Measurements from ENCODE around the gene GNA15.
A peak's percentile ranks its signal among the peaks of the same experiment; 100 is the strongest.
"Not testable (repeated sequence)": the region's sequence is repeated elsewhere in the genome, so short reads cannot be mapped to it uniquely, and the experiment has no call there.

GNA15 gene

DNA sequence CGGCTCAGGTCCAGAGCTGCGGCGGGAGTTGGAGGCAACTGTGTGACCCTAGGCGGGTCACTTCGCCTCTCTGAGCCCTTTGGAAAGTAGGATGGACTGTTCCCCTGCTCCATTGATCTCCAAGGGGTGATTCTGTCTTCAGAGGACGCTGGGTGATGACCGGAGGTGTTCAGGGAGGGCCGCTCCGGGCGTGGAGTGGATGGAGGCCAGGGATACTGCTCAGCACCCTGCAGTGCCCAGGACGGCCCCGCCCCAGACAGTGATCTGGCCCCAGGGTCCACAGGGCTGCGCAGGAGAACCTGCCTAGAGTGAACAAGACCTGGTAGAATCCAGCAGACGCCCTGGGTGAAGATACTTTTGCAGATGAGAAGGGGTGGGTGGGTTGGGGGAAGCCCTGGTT lies 56.9 kb downstream of the GNA15 start:
- no peak for DNase-seq

DNA sequence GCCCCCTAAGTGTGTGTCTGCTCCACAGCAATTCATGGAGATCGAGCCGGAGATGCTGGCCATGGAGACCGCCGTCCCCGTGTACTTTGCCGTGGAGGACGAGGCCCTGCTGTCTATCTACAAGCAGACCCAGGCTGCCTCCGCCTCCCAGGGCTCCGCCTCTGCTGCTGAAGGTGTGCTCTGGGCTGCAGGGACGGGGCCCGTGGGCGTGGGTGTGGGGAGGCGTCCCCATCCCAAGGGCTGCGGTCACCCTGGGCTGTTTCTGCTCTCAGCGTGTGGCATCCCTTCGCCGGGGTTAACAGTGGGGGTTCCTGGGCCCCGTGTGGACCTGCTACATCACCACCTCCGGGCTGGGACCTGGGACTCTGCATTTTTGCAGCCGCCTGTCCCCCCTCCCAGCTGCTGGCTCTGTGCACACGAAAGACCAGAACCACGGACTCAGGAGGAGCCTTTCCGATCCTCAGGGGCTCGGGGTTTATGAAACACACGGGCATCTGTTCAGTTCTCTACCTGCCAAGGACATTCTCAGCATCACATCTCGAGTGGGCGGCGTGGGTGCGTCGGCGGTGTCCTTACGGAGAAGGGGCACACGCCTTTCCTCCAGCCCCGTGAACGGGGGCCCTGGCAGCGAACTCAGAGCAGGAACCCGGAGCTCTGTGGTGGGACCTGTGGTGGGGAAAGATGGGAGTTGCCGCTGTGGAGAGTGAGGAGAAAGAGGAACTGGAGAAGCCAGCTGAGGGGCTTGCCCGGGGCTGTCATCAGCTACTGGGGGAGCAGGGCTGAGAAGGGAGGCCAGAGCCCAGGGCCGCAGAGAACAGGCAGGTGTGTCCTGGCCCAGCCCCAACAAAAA lies 57.6 kb downstream of the GNA15 start:
- no peak for DNase-seq

DNA sequence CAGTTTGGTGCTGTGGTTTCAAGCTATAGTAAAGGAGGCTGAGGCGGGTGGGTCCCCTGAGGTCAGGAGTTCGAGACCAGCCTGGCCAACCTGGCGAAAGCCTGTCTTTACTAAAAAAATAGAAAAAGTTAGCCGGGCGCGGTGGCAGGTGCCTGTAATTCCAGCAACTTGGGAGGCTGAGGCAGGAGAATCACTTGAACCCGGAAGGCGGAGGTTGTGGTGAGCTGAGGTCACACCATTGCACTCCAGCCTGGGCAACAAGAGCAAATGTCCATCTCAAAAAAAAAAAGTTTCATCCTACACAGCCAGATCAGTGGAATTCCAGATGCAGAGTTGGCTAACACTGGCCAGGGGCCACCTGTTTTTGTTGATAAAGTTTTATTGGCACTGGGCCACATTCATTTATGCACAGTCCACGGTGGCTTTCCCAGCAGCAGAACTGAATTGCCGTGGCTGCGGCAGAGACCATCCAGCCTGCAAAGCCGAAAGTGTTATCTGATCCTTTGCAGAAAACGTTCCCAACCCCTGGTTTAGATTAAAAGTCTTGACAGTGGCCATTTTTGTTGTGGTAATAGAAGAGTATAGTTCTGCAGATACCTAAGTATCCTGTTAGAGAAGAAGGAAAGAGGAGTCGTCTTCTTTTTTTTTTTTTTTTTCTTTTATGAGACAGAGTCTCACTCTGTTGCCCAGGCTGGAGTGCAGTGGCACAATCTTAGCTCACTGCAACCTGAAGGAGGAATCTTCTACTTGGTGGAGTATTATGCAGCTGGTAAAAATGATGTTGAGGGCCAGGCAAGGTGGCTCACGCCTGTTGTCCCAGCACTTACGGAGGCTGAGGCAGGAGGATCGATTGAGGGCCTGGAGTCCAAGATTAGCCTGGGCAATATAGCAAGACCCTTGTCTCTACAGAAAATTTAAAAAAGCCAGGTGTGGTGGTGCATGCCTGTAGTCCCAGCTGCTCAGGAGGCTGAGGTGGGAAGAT lies 58.6 kb downstream of the GNA15 start:
- no peak for DNase-seq

DNA sequence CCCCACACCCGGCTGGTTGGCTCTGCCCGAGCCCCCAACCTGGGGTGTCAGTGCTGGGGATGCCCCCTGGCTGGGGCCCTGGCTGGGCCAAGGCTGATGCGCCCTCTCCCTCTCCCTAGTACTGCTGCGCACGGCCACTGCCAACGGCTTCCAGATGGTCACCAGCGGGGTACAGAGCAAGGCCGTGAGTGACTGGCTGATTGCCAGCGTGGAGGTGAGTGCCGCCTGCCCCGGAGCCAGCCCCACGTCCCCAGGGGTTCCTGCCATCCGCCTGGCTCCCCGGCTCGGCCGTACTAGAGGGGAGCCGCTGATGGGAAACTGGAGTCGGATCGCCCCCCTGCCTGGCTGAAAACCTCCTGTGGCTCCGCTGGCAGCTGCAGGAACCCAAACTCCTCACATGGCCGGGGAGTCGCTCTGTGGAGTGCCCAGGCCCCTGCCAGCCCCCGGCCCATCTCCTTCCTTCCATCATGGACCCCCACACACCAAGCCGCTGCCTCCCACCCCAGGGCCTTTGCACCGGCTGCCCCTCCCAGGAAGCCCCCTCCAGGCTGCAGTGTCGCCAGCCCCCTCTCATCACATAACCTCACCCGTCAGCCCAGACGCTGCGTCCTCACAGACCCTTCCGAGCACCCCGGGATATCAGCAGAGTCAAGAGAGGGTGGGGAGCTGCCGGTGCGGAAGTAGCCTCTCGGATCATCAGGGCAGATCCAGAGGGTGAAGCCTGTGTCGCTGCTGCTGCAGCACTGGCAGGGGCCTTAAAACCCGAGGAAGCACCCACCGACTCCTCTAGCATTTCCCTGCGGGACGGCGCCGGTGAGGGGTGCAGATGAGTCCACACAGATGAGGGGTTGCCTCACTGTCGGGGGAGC lies 60.5 kb downstream of the GNA15 start:
- DNase-seq = no peak

DNA sequence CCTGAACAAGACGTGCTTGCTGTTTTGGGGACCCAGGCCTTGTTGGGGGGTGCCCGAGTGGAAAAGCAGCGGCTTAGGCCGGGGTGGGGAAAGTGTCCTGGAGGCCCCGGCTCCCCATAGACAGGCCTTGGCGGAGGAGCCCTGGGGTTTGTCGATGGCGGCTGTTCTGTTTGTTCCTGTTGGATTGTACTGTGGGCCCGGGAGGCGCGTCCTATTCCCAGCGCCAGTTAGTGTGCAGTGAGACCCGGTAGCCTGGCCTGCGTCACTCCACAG lies 61.0 kb downstream of the GNA15 start:
- DNase-seq = no peak

DNA sequence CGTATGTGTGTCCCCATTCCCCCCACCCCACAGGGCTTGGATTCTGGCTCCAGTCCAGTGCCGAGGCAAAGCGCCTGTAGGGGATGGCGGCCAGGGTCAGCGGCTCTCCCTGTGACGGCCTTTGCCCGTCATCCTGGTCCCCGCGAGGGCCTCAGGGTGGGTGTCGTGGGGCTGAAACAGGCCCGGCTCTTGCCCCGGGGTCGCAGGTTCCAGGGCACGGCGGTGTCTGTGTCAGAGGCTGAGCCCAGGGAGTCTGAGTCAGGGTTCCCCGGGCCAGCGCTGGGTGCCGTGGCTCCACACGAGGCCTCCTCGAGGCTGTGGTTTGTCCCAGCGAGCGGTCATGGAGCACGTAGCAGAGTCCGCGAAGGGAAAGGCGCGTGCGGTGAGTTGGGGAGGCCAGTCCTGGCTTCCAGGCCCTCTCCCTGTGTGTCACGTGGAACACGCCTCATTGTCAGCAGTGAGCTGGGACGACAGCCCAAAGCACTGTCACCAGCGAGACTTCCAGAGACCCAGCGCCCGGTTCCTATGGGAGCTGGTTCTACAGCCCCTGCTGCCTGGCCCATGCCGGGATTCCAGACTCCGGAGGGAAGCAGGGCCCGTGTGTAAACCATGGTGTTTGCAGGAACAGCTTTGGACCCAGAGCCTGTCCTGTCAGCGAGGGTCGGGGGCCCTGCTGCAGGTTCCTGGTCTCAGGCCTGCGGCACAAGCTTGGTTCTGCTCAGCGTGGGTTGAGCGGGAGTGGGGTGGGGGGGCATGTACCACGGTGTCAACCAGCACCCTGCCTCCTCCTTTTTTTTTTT lies 63.3 kb downstream of the GNA15 start:
- DNase-seq = no peak

DNA sequence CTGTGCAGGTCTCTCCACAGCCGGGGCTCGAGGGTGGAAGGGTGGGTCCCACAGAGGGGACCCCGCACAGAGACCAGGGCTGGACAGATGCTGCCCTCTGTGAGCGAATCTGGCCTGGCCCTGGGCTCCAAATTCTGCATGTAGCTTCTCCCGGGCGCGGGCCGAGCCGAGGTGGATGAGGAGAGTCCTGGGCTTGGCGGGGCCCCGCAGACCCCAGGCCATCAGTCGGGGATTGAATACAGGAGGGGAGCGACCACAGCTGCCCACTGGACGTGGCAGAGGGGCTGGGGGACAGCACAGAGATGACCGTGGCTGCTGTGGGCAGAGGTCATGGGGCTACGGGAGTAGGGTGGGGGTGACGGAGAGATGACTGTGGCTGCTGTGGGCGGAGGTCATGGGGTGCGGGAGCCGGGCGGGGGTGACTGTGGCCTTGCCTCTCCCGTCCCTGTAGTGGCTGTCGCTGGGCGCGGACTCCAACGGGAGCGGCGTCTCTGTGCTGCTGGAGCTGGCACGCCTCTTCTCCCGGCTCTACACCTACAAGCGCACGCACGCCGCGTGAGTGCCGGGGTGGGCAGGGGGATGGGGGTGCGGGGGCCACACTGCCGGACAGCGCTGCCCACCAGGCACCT lies 65.4 kb downstream of the GNA15 start:
- no peak for DNase-seq

DNA sequence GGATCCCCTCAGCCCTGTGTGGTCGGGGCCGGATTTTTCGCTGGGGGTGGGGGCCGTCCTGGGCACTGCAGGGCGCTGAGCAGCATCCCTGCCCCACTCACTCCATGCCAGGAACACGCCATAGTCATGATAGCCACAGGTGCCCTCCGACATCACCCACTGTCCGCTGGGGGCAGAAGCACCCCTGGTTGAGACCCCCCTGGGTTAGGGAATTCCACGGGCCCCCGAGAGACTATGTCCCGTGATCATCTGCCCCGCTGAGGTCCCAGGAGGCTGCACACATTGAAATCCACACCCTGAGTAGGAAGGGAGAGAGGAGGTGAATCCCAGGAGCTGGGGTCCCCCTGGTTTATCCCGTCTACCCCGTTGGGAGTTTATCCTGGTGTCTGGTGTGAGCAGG lies 66.1 kb downstream of the GNA15 start:
- DNase-seq = no peak

DNA sequence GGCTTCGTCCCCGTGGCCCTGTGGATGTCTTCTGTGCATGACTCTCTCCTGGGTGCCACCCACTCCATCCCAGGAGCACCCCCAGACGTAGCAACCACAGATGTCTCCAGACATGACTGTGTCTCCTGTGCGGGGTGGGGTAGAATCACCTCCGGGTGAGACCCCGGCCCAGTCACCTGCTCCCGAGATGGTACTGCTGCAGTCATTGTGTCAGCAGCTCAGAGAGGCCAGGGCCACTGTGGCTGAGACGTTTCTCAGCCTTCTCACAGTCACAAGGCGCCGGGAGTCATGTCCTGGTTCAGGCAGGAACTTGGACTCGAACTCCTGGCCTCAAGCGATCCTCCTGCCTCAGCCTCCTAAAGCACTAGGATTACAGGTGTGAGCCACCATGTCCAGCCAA lies 66.5 kb downstream of the GNA15 start:
- no peak for DNase-seq

DNA sequence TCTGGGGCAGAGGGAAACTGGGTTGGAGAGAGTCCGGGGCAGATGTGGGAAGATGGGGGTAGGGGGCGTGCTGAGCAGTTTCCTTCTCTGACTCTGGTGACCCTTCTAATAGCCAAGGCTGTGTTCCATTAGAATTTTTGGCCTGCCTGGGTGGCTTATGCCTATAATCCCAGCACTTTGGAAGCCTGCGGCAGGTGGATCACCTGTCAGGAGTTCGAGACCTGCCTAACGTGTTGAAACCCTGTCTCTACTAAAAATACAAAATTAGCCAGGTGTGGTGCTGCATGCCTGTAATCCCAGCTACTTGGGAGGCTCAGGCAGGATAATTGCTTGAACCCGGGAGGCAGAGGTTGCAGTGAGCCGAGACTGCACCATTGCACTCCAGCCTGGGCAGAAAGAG lies 67.1 kb downstream of the GNA15 start:
- DNase-seq = not testable (repeated sequence)

DNA sequence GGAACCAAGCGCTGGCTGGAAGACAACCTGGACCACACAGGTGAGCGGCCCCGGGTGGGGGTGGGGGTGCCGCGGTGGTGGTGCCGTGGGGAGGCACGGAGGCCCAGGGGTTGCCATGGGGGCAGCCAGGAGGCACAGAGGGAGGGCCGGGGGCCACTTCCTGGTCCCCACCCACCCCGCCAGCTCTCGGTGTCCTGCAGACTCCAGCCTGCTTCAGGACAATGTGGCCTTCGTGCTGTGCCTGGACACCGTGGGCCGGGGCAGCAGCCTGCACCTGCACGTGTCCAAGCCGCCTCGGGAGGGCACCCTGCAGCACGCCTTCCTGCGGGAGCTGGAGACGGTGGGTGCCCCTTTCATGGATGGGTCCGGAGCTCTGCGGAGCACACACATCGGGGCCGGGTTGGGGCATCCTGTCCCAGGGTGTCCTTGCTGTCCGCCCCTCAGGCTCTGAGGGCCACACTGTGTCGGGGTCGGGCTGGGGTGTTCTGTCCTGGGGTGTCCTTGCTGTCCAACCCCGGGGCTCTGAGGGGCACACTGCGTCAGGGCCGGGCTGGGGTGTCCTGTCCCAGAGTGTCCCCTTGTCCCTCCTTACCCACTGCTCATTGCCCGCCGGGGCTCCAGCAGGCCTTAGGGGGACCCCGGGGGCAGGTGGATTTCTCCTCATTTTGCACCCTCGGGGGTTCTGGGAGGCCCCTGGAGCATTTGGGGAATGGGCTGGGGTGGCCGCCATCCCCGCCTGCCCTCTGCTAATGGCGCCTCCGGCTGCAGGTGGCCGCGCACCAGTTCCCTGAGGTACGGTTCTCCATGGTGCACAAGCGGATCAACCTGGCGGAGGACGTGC lies 68.2 kb downstream of the GNA15 start:
- DNase-seq = no peak

DNA sequence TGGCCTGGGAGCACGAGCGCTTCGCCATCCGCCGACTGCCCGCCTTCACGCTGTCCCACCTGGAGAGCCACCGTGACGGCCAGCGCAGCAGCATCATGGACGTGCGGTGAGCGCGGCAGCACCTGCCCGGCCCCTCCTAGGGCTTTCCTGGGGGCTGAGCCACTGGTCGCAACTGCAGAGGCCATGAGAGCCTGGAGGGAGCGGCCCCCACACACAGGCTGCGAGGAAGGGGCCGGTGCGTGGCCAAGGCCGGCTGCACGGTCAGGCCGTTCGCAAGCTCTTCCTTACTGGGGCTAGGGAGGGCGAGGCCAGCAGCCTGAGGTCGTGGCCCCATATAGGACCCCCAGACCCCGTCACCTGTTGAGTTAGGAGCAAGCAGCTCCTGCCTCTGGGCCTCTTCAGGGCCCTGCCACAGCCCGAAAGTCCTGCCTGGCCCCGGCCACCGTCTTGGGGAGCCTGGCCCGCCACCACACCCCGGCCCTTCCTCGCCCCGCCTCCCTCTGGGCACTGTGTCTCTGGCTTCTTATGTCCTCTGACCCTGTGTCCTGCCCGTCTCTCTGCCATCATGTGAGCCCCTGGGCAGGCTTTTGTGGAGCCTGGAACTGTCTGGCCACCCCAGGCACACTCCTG lies 68.9 kb downstream of the GNA15 start:
- DNase-seq = no peak

DNA sequence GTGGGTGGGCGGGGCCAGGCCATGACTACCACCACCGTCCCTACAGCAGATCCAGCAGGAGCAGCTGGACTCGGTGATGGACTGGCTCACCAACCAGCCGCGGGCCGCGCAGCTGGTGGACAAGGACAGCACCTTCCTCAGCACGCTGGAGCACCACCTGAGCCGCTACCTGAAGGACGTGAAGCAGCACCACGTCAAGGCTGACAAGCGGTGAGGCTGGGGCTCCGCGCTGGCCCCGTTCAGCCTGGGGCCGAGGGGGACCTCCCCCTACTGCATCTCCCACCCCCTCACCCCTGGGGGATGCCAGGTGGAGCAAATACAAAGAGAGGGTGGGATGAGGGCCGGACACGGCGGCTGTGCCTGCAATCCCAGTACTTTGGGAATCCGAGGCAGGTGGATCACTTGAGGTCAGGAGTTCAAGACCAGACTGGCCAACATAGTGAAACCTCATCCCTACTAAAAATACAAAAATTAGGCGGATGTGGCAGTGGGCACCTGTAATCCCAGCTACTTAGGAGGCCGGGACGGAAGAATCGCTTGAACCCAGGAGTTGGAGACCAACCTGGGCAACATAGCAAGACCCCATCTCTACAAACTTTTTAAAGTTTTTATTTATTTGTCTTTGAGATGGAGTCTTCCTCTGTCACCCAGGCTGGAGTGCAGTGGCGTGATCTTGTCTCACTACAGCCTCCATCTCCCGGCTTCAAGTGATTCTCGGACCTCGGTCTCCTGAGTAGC lies 70.6 kb downstream of the GNA15 start:
- DNase-seq = no peak

DNA sequence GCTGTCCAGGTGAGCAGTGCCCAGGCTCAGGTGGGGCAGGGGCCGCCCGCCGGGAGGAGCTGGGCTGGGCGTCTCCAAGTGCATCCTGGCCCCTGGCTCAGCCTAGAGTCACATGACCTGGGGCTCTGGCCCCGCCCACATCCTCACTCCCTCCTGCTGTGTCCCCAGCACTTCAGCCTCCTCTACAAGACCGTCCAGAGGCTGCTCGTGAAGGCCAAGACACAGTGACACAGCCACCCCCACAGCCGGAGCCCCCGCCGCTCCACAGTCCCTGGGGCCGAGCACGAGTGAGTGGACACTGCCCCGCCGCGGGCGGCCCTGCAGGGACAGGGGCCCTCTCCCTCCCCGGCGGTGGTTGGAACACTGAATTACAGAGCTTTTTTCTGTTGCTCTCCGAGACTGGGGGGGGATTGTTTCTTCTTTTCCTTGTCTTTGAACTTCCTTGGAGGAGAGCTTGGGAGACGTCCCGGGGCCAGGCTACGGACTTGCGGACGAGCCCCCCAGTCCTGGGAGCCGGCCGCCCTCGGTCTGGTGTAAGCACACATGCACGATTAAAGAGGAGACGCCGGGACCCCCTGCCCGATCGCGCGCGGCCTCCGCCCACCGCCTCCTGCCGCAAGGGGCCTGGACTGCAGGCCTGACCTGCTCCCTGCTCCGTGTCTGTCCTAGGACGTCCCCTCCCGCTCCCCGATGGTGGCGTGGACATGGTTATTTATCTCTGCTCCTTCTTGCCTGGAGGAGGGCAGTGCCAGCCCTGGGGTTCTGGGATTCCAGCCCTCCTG lies 71.8 kb downstream of the GNA15 start:
- DNase-seq = no peak

DNA sequence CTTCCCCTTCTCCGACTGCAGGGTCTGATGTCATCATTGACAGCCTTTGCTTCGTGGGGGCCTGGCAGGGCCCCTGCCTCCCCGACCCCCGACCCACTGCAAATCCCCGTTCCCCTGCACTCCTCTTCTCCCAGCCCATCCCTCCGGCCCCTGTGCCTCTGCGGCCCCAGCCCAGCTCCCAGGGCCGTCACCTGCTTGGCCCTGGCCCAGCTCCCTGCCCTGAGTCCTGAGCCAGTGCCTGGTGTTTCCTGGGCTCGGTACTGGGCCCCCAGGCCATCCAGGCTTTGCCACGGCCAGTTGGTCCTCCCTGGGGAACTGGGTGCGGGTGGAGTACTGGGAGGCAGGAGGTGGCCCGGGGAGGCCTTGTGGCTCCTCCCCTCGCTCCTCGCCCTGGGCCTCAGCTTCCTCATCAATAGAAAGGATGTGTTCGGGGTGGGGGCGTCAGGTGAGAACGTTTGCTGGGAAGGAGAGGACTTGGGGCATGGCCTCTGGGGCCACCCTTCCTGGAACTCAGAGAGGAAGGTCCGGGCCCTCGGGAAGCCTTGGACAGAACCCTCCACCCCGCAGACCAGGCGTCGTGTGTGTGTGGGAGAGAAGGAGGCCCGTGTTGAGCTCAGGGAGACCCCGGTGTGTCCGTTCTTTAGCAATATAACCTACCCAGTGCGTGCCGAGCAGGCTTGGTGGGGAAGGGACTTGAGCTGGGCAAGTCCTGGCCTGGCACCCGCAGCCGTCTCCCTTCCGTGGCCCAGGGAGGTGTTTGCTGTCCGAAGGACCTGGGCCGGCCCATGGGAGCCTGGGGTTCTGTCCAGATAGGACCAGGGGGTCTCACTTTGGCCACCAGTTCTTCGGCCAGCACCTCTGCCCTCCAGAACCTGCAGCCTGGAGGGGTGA lies 72.7 kb downstream of the GNA15 start:
- no peak for DNase-seq

DNA sequence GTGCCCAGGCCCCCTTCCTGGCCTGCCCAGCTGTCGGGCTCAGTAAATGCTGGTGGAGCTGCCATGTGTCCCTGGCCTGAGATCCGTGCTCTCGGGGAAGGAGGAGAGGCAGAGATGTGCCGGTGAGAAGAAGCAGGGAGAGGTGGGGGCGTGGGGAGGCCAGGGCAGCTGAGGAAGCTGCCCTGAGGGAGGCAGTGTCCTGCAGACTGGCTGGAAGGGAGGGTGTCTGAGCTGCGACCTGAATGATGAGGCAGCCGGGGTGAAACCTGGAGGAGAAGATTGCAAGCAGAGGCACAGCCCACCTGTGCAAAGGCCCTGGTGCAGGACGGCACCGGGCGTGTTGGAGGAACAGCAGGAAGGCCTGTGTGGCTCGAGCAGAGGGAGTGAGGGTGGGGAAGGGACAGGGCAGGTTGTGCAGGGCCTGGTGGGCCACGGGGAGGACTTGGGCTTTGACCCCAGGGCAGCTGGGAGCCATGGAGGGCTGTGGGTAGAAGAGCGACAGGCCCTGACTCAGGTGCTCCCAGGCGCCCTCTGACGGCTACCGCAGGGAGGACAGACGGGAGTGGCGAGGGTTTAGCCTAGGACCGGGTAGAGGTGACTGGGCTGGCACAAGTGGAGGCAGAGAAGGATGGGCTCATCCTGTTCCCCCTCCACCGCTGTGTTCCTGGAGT lies 74.6 kb downstream of the GNA15 start:
- peak; percentile 84 for DNase-seq

DNA sequence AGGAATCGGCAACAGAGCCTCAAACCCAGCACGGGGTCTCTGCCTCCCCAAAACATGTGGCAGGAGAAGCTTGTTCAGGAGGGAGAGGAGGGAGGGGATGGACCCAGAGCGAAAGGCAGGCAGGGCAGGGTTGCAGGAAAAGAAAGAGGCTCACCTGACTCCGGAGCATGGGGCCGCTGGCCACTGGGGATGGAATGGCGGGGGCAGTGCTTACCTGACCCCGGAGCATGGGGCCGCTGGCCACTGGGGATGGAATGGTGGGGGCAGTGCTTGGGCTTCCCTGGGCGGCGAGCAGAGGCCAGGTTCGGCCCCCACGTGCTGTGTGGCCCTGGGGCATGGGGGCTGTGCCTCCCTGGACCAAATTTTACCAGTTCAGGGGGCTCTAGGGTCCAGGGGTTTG lies 75.4 kb downstream of the GNA15 start:
- DNase-seq = no peak

Measured in activated CD4-positive, alpha-beta T cell treated with anti-CD3 and anti-CD28 coated beads, Interleukin-2, Interleukin-6, amounts not matched to agents 100 ng/mL and 50 ng/mL, durations not matched to agents 16 hours and 8 hours (primary cell).